GM18907 (cell line): ENCODE measurements around the gene IRF1.
"Not testable (repeated sequence)": the region's sequence is repeated elsewhere in the genome, so short reads cannot be mapped to it uniquely, and the experiment has no call there.

ENCODE experiments used
- ATAC-seq: cut with Tn5 transposase; IDR thresholded peaks from one replicate; pipeline ENCODE4 v1.9.1; 2021; ENCODE audit warnings: mild to moderate bottlenecking, moderate library complexity; ENCODE audit not compliant: unreplicated experiment

IRF1 gene

DNA sequence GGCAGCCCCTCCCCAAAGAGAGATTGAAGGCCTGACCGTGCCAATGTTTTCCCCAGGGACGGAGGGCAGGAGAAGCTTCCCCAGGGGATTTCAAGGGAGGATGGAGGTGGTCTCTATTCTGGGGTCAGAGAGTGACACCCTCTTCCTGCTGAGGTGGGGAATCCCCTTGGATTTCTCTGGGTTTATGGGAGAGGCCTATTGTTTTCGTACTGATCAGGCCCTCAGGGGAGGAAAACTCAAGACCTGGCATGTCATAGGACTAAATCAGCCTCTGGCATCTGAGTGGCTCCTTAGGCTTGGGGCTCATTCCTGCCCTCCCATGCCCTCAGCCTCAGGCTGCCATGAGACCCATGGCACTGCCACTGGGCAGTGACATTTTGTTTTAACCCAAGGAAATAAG lies 44.6 kb downstream of the IRF1 start:
- ATAC-seq = no peak

GRCh38 chr5:132445640-132445923 lies 45.0 kb downstream of the IRF1 start:
- ATAC-seq = no peak

DNA sequence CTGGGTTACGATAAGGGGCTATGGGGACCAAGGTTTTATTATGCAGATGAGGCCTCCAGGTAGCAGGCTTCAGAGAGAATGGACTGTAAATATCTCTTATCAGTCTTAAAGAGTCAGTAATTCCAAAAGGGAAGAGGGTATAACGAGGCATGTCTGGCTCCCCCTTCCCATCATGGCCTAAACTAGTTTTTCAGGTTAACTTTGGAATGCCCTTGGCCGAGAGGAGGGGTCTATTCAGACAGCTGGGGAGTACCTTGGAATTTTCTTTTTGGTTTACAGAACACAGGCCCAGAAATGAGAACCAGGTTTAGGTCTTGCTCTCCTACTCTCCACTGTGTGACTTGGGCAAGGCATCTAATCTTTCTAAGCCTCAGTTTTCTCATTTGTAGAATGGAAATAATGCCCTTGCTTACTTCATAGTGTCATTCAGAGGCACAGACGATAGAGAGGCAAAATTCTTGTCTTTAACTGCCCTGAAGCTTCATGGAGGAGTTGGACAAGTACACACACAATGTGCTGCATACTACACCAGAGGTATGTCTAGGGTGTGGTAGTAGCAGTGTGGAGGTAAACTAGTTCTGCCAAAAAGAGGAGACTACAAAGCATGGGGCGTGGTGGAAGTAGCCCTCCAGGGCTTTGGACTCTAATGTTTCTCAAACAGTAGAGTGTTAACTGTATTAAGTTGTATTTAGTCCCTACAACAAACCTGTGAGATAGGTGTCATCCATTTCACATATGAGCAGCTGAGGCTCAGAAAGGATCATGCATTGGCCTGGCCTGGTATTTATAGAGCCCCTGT lies 45.5 kb downstream of the IRF1 start:
- ATAC-seq = no peak

DNA sequence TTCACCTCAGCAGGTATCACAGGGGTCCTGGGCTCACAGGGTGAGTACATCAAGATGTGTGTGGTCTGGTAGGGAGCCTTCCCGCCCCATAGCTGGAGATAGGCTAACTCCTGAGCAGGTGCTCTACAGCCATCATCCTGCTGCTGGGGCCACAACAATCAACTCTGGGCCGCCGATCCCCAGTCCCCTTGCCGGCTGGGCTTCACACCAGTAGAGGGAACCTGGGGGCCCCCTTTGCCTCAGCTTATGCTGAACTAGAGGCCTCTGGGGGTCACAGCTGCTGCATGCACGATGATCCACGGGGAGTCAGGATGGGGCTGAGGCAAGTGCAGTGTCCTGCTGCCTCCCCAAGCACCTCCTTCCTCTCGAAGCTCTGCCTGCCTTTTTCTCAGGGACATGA lies 46.5 kb downstream of the IRF1 start:
- ATAC-seq = no peak

DNA sequence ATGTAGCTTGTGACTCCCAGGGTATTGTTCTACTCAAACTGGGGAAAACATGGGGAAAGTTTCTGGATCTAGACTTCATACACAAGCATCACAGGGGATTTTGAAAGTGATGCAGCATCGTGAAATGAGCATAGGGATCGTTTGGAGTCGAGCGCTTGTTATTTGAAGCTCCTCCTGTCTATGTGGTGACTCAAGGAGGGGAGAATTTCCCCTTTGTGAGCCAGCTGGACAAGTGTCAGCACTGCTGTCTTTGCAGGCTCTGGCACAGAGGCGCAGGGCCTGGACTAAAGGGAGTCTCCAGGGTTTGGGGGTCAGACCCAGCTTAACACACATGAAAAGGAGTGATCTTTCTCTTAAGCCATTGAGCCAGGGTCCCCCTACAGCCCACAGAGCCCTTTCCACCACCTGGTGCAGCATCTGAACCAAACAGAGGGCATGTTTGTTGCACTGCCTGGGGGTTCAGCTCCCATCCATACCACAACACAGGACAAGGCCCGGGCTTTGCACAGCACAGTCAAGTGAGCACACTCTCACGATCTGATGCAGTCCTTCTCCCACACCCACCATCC lies 51.0 kb downstream of the IRF1 start:
- ATAC-seq = no peak

- ATAC-seq = no peak
Measured at GRCh38 chr5:132438917-132439316, 51.7 kb downstream of the IRF1 start.

DNA sequence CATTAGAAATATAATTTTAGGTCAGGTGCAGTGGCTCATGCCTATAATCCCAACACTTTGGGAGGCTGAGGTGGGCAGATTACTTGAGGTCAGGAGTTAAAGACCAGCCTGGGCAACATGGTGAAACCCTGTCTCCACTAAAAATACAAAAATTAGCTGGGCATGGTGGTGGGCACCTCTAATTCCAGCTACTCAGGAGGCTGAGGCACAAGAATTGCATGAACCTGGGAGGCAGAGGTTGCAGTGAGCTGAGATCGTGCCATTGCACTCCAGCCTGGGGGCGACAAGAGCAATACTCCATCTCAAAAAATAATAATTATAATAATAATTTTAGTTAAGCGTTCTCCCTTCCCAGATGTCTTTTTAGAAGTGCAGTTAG lies 52.3 kb downstream of the IRF1 start:
- ATAC-seq = not testable (repeated sequence)

DNA sequence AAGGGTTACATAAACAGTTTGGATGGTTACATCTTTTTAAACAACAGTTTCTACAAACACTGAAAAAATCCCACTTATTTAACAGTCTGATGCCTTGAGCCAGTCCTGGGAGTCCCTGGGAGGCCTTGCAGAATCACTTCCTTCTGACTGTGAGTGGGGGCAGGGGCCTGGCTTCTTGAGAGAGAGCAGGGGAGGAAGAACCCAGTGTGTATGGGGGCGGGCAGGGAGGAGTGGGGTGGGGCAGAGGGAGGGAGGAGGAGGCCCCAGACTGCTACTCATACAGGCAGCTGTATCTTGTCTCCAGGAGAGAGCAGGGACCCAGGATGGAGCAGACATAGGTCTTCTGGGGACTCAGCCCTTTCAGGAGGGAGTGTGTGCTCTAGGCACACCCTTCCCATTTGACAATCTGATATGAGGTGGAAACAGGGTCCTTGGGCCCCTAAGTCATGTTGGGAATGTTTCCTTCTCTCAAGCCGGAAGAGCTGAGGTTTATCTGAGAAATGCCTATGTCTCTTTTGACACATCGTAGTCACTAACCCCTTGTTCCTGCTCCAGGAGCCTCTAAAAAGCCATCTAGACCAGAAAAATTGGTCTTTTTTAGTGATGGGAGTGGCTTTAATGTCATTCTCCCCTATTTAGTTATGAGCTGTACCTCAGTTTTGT lies 52.8 kb downstream of the IRF1 start:
- peak; percentile 84 for ATAC-seq

DNA sequence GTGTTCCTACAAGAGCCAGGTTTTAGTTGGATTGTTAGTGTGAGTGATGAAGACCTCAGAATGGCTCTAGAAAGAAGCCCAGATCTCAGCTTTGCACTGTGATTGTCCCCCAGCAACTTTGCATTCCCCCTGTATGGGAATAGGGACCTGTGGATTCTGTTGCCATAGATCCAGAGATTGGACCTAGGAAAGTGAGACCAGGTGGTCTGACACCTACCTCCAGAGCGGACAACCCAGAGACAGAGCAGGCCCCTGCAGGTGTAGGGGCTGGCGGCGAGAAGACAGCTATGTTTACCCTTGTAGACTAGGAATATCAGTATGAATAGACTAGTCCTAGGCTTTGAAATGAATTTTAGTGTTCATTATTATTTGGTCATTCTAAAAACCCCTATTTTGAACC lies 53.6 kb downstream of the IRF1 start:
- ATAC-seq = no peak

- ATAC-seq = no peak
Measured at GRCh38 chr5:132435886-132436285, 54.7 kb downstream of the IRF1 start.

GRCh38 chr5:132435447-132435846 lies 55.1 kb downstream of the IRF1 start:
- ATAC-seq = no peak

- no peak for ATAC-seq
Measured at GRCh38 chr5:132434416-132435286, 55.9 kb downstream of the IRF1 start.

DNA sequence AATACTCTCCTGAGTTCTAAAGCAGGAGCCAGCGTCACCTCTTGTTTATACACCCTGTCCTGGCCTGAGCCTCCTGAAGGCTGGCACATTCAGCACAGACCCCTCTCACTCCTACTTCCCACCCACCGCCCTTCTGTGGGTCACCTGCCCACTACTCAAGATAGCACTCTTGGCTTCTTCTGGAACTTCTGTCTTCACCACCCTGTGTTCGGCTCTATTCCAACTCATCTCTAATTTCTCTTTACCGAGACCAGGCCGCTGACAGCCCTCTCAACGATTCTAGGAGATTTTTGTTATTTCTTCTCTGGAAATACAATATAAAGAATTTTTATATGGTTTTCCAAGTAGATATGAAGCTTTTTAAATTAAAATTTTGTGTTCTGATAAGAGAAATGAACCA lies 57.4 kb downstream of the IRF1 start:
- ATAC-seq = no peak

- ATAC-seq = no peak
Measured at GRCh38 chr5:132431632-132432031, 58.9 kb downstream of the IRF1 start.
